NCI-H2107 treated with DMSO at 0.1 percent for 48 hours (cell line): ENCODE measurements around the gene ITPKB.

Source experiments
- DNase-seq: peaks from one replicate; lab custom pipeline; 2025; ENCODE audit not compliant: unreplicated experiment; lab: John Stamatoyannopoulos, UW

The ITPKB gene

DNA sequence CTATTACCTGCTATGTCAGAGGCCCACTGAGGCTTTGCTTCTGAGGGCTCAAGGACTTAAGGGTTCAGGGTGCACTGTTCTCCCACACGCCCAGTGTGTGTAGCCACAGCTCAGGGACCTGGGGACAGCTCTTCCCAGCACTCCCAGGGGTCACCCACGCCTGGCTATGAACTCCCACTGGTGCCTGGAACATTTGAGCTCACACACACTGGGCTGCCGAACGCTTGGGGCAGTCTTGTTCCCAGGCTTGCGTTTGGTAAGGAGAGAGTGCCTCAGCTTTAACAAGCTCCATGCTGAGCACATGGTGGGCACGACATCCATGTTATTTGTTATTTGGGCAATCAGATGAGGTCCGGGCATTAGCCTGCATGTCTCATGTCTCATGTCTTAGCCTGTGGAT is 153.0 kb downstream of the ITPKB start:
- DNase-seq = no peak

DNA sequence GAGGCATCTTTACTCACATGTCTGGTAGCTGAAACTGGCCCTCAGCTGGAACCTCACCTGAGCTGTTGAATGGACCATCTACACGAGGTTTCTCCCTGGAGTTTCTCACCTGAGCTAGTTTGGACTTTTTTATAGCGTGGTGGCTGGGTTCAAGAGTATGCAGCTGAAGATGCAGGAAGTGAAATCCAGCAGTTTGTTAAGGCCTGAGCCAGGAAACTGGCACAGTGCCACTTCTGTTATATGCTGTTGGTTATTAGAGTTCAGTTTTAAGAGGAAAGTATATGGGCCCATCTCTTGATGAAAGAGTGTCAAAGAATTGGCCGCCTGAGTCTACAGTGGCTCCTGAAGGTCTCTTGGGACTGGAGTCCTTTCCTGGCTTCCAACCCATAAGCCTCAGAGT is 154.9 kb downstream of the ITPKB start:
- no peak for DNase-seq

DNA sequence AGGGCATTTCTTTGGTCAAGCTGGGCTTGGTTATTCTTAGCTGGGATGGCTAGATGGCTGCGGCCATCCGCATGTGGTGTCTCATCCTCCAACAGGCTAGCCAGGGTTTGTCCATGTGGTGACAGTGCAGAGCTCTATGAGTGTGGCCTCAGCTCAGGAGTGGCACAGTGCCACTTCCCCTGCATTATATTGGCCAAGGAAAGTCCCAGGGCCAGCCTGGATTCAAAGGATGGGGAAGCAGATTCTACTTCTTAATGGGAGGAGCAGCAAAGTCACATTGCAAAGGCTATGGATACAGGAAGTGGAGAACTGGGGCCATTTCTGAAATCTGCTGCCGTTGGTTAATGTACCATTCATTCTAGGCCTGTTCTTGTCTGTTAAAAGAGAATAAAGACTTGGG is 156.1 kb downstream of the ITPKB start:
- DNase-seq = no peak
